PC-9 (cell line): ENCODE results near the gene COL5A3. TPM values are rescaled to one million over a fixed set of nuclear protein-coding genes. Genes with fewer than 3 reads are reported as not detected.

Experiments
- BruUV-seq: library from RNA; stranded (reverse); fragments of 400-500 nt; replicated peaks from 2 replicates; lab custom pipeline; 2021; lab: Mats Ljungman, UMichigan
- CTCF ChIA-PET: fragments of 300-600 bp; sonication (Branson Sonifier 250); formaldehyde crosslinking; loops from one replicate; lab custom pipeline; 2022; ENCODE audit warnings: antibody characterized with exemption; lab: Charles Lee
- POLR2A ChIA-PET: fragments of 300-600 bp; sonication (Branson Sonifier 250); formaldehyde crosslinking; loops from one replicate; lab custom pipeline; 2022; ENCODE audit warnings: antibody characterized with exemption; ENCODE audit not compliant: unreplicated experiment; lab: Charles Lee
- DNase-seq, 2 experiments: peaks; one replicate each; pipeline versions ENCODE4 v3.0.0 to v3.0.0-alpha.2; 2015 to 2022; ENCODE audit warnings: mixed read lengths in 1 of 2
- H2AFZ ChIP-seq: fragments of 200-600 bp; sonication (generic); 2 replicates; pipeline ENCODE4 v1.8.1; 2017; ENCODE audit warnings: antibody characterized with exemption
- H3F3A ChIP-seq: fragments of 200-600 bp; sonication (generic); 2 replicates; pipeline ENCODE4 v1.8.1; 2017; ENCODE audit warnings: antibody characterized with exemption, mild to moderate bottlenecking, low read depth; ENCODE audit not compliant: insufficient read depth
- H3K27ac ChIP-seq: fragments of 200-600 bp; sonication (generic); 2 replicates; pipeline ENCODE4 v1.6.1; 2016; ENCODE audit warnings: mixed run types
- H3K27me3 ChIP-seq: fragments of 200-600 bp; sonication (generic); 2 replicates; pipeline ENCODE4 v1.6.1; 2016; ENCODE audit warnings: low read depth, mixed run types; ENCODE audit not compliant: insufficient read depth
- H3K36me3 ChIP-seq: fragments of 200-600 bp; sonication (generic); 2 replicates; pipeline ENCODE4 v1.6.1; 2016; ENCODE audit warnings: low read depth, mixed run types
- H3K4me1 ChIP-seq: fragments of 200-600 bp; sonication (generic); replicated peaks from 2 replicates; pipeline ENCODE4 v1.6.1; 2016; ENCODE audit warnings: mixed run types; ENCODE audit not compliant: insufficient read depth
- H3K4me2 ChIP-seq: fragments of 200-600 bp; sonication (generic); 2 replicates; pipeline ENCODE4 v1.6.1; 2017; ENCODE audit warnings: mixed run types
- H3K4me3 ChIP-seq: fragments of 200-600 bp; sonication (generic); 2 replicates; pipeline ENCODE4 v1.6.1; 2016; ENCODE audit warnings: mixed run types
- H3K79me2 ChIP-seq: fragments of 200-600 bp; sonication (generic); 2 replicates; pipeline ENCODE4 v1.6.1; 2017; ENCODE audit warnings: low read depth, mixed run types
- H3K9me2 ChIP-seq: fragments of 200-600 bp; sonication (generic); 2 replicates; pipeline ENCODE4 v1.8.1; 2017; ENCODE audit warnings: mild to moderate bottlenecking; ENCODE audit not compliant: insufficient read depth
- H3K9me3 ChIP-seq: fragments of 200-600 bp; sonication (generic); 2 replicates; pipeline ENCODE4 v1.8.1; 2016; ENCODE audit warnings: low read depth; ENCODE audit not compliant: insufficient read depth
- H4K20me1 ChIP-seq: fragments of 200-600 bp; sonication (generic); 2 replicates; pipeline ENCODE4 v1.8.1; 2017; ENCODE audit not compliant: insufficient read depth
- CTCF ChIP-seq: fragments of 200-600 bp; sonication (generic); conservative IDR thresholded peaks from 2 replicates; pipeline ENCODE4 v1.6.1; 2017; ENCODE audit warnings: mixed run types, antibody characterized with exemption, mild to moderate bottlenecking, moderate library complexity
- EZH2 ChIP-seq: fragments of 200-600 bp; sonication (generic); IDR thresholded peaks from 2 replicates; pipeline ENCODE4 v1.8.0; 2017; ENCODE audit warnings: antibody characterized with exemption, low read depth
- intact Hi-C: fragments of 100-400 bp; cut with micrococcal nuclease; formaldehyde crosslinking; loops from one replicate; pipeline ENCODE4 v1.10.0; 2022; ENCODE audit not compliant: unreplicated experiment
- total RNA-seq: library from RNA; stranded (reverse); gene quantifications from 2 replicates; pipeline ENCODE4 v1.2.3, GENCODE V29; 2021

The COL5A3 gene
- total RNA-seq, 1 experiment from 2014 or later, result not detected

- no peaks in the 10 kb centered on the region for H3F3A ChIP-seq
- H3K9me2 ChIP-seq, result no peaks in the 10 kb centered on the region
- no peaks in the 10 kb centered on the region for H3K9me3 ChIP-seq
- H3K4me3 ChIP-seq, result no peak overlapping the region
- no peak for TF ChIP-seq EZH2
- no peak for TF ChIP-seq CTCF
- no peak overlapping the region for H3K4me2 ChIP-seq
- H3K4me1 ChIP-seq, result no peaks in the 10 kb centered on the region
- CTCF ChIA-PET, result no interaction called here
- H4K20me1 ChIP-seq, result no peaks in the 10 kb centered on the region
- intact Hi-C loops, result no loop called here
- no TSS peak for BruUV-seq
- no peak overlapping the region for H2AFZ ChIP-seq
- H3K79me2 ChIP-seq, result no peaks in the 10 kb centered on the region
- H3K27ac ChIP-seq, result no peak overlapping the region
- no peaks in the 10 kb centered on the region for H3K36me3 ChIP-seq
- POLR2A ChIA-PET, result no interaction called here
- no peak for DNase-seq
- H3K27me3 ChIP-seq, result peaks cover 75% of the 10 kb centered on the region
These were observed 3.7 kb upstream of the COL5A3 start for GRCh38 chr19:10013834-10014618.

GRCh38 chr19:10013316-10013715 lies 3.0 kb upstream of the COL5A3 start, which contains the start of gene RDH8:
RDH8 (plus strand) TSS chr19:10013483; CDS start chr19:10013498, 15 bp downstream.
- DNase-seq, result no peak
- Histone ChIP-seq H3K36me3 (no peaks in the 10 kb centered on the region), H3K27ac (no peak within 1 kb of the TSS), H3K79me2 (no peaks in the 10 kb centered on the region), H3K9me2 (no peaks in the 10 kb centered on the region), H3K9me3 (no peaks in the 10 kb centered on the region), H3F3A (no peaks in the 10 kb centered on the region), H3K4me3 (no peak within 1 kb of the TSS), H3K4me1 (no peaks in the 10 kb centered on the region), H3K4me2 (no peak within 1 kb of the TSS), H3K27me3 (peaks cover 76% of the 10 kb centered on the region), H2AFZ (no peak within 1 kb of the TSS), H4K20me1 (no peaks in the 10 kb centered on the region)
- no TSS peak for BruUV-seq
- TF ChIP-seq CTCF (no peak), EZH2 (no peak)
- POLR2A ChIA-PET, result no interaction called here
- CTCF ChIA-PET, result no interaction called here
- intact Hi-C loops, result no loop called here

- TF ChIP-seq EZH2 (no peak), CTCF (no peak)
- BruUV-seq, result no TSS peak
- DNase-seq, result no peak
- CTCF ChIA-PET, result no interaction called here
- H3K9me2 ChIP-seq, result no peaks in the 10 kb centered on the region
- H3K4me2 ChIP-seq, result no peak overlapping the region
- POLR2A ChIA-PET, result no interaction called here
- H3K36me3 ChIP-seq, result no peaks in the 10 kb centered on the region
- peaks cover 83% of the 10 kb centered on the region for H3K27me3 ChIP-seq
- no peak overlapping the region for H2AFZ ChIP-seq
- no peaks in the 10 kb centered on the region; the same call in 1 of the 2 replicates for H4K20me1 ChIP-seq
- H3K9me3 ChIP-seq, result no peaks in the 10 kb centered on the region
- intact Hi-C loops, result no loop called here
- no peaks in the 10 kb centered on the region for H3F3A ChIP-seq
- no peaks in the 10 kb centered on the region for H3K4me1 ChIP-seq
- no peak overlapping the region for H3K27ac ChIP-seq
- H3K79me2 ChIP-seq, result no peaks in the 10 kb centered on the region
- H3K4me3 ChIP-seq, result no peak overlapping the region
These were observed 1.7 kb upstream of the COL5A3 start for GRCh38 chr19:10011974-10012373.
